Measurements from ENCODE around the gene TECPR1.

Gene TECPR1

GRCh38 chr7:98193474-98194180 is 58.4 kb downstream of the TECPR1 start:
- Histone ChIP-seq H3F3A (ENCODE audit: insufficient read depth) (no peaks in the 10 kb centered on the region), H3K9me3 (ENCODE audit: insufficient read depth, low read length) (0 out of 2 replicates have a peak, but pooled peaks cover 3% of the 10 kb centered on the region), H3K9ac (ENCODE audit: low read length) (no peak overlapping the region), H4K20me1 (ENCODE audit: low read depth, low read length) (0 out of 2 replicates have a peak, but pooled peaks cover 4% of the 10 kb centered on the region), H3K4me2 (ENCODE audit: low read depth, low read length, poor library complexity, severe bottlenecking) (no peak overlapping the region), H3K79me2 (ENCODE audit: insufficient read depth, low read length) (no peaks in the 10 kb centered on the region), H3K36me3 (ENCODE audit: low read length) (no peaks in the 10 kb centered on the region), H3K27me3 (ENCODE audit: low read length) (no peaks in the 10 kb centered on the region), H2AFZ (ENCODE audit: low read depth, low read length, severe bottlenecking) (no peak overlapping the region), H3K27ac (ENCODE audit: low read depth, low read length) (no peak overlapping the region), H3K9me2 (replicated peaks; ENCODE audit: insufficient read depth, low read length) (no peaks in the 10 kb centered on the region), H3K4me3 (ENCODE audit: insufficient read depth, low read length, poor library complexity, severe bottlenecking) (no peak overlapping the region)
- no peak for TF ChIP-seq EZH2phosphoT487 (conservative IDR thresholded peaks at IDR 0.05; ENCODE audit: low read length)
- no peak for TF ChIP-seq CTCF (IDR thresholded peaks at IDR 0.05; ENCODE audit: insufficient read depth, low read length, poor library complexity, severe bottlenecking)

DNA sequence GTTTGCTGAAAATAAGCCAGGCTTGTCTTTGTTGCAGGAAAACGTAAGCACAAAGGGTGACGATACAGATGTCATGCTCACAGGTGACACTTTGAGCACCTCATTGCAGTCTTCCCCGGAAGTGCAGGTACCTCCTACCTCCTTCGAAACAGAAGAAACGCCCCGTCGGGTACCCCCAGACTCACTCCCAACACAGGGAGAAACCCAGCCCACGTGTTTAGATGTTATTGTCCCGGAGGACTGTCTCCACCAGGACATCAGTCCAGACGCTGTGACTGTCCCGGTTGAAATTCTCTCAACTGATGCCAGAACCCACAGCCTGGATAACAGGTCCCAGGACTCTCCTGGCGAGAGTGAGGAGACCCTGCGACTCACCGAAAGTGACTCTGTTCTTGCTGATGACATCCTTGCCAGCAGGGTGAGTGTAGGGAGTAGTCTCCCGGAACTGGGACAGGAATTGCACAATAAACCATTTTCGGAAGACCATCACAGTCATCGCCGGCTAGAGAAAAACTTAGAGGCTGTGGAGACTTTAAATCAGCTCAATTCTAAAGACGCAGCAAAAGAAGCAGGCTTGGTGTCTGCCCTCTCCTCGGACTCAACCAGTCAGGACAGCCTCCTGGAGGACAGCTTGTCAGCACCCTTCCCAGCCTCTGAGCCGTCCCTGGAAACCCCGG is 59.1 kb downstream of the TECPR1 start:
- H3K9ac ChIP-seq (ENCODE audit: low read length), result no peak overlapping the region
- TF ChIP-seq EZH2phosphoT487 (conservative IDR thresholded peaks at IDR 0.05; ENCODE audit: low read length) (no peak), CTCF (IDR thresholded peaks at IDR 0.05; ENCODE audit: insufficient read depth, low read length, poor library complexity, severe bottlenecking) (no peak)
- H3K27me3 ChIP-seq (ENCODE audit: low read length), result no peaks in the 10 kb centered on the region
- no peaks in the 10 kb centered on the region for H3K9me2 ChIP-seq (replicated peaks; ENCODE audit: insufficient read depth, low read length)
- no peaks in the 10 kb centered on the region for H3K36me3 ChIP-seq (ENCODE audit: low read length)
- no peak overlapping the region for H3K4me2 ChIP-seq (ENCODE audit: low read depth, low read length, poor library complexity, severe bottlenecking)
- 0 out of 2 replicates have a peak, but pooled peaks cover 3% of the 10 kb centered on the region for H3K9me3 ChIP-seq (ENCODE audit: insufficient read depth, low read length)
- 0 out of 2 replicates have a peak, but pooled peaks cover 4% of the 10 kb centered on the region for H4K20me1 ChIP-seq (ENCODE audit: low read depth, low read length)
- H3F3A ChIP-seq (ENCODE audit: insufficient read depth), result no peaks in the 10 kb centered on the region
- H3K27ac ChIP-seq (ENCODE audit: low read depth, low read length), result no peak overlapping the region
- H3K79me2 ChIP-seq (ENCODE audit: insufficient read depth, low read length), result no peaks in the 10 kb centered on the region
- H3K4me3 ChIP-seq (ENCODE audit: insufficient read depth, low read length, poor library complexity, severe bottlenecking), result no peak overlapping the region
- H2AFZ ChIP-seq (ENCODE audit: low read depth, low read length, severe bottlenecking), result no peak overlapping the region

GRCh38 chr7:98191668-98192431 is 60.2 kb downstream of the TECPR1 start:
- H3K27ac ChIP-seq (ENCODE audit: low read depth, low read length), result no peak overlapping the region
- no peak overlapping the region for H3K4me3 ChIP-seq (ENCODE audit: insufficient read depth, low read length, poor library complexity, severe bottlenecking)
- H3K36me3 ChIP-seq (ENCODE audit: low read length), result no peaks in the 10 kb centered on the region
- TF ChIP-seq CTCF (IDR thresholded peaks at IDR 0.05; ENCODE audit: insufficient read depth, low read length, poor library complexity, severe bottlenecking) (no peak), EZH2phosphoT487 (conservative IDR thresholded peaks at IDR 0.05; ENCODE audit: low read length) (no peak)
- H3K4me2 ChIP-seq (ENCODE audit: low read depth, low read length, poor library complexity, severe bottlenecking), result no peak overlapping the region
- no peaks in the 10 kb centered on the region for H3K9me2 ChIP-seq (replicated peaks; ENCODE audit: insufficient read depth, low read length)
- 0 out of 2 replicates have a peak, but pooled peaks cover 3% of the 10 kb centered on the region for H3K9me3 ChIP-seq (ENCODE audit: insufficient read depth, low read length)
- no peaks in the 10 kb centered on the region for H3K79me2 ChIP-seq (ENCODE audit: insufficient read depth, low read length)
- H2AFZ ChIP-seq (ENCODE audit: low read depth, low read length, severe bottlenecking), result no peak overlapping the region
- 0 out of 2 replicates have a peak, but pooled peaks cover 4% of the 10 kb centered on the region for H4K20me1 ChIP-seq (ENCODE audit: low read depth, low read length)
- H3F3A ChIP-seq (ENCODE audit: insufficient read depth), result no peaks in the 10 kb centered on the region
- H3K9ac ChIP-seq (ENCODE audit: low read length), result no peak overlapping the region
- H3K27me3 ChIP-seq (ENCODE audit: low read length), result no peaks in the 10 kb centered on the region

Measured in SU-DHL-6 (cell line).